Naive B cell (primary cell): ENCODE measurements around the gene RBM33. TPM values are rescaled to one million over a fixed set of nuclear protein-coding genes. Genes with fewer than 3 reads are reported as not detected.

Experiments
- ATAC-seq, 2 donors: fragments of 150-1000 bp; cut with Tn5 transposase; 2 replicates each; pipeline ENCODE4 v1.10.0; 2021; ENCODE audit warnings: low read depth in 2 of 2, mild to moderate bottlenecking in 2 of 2, moderate library complexity in 2 of 2
- DNase-seq: peaks from one replicate; pipeline ENCODE4 v3.0.0; 2022
- H3K27ac Mint-ChIP-seq, 6 donors: one replicate each; pipeline ENCODE4 v1.8.0; 2020 to 2022; ENCODE audit warnings: mild to moderate bottlenecking in 6 of 6, mixed read lengths in 6 of 6, moderate library complexity in 5 of 6, inconsistent platforms in 2 of 6
- H3K27me3 Mint-ChIP-seq, 3 donors: one replicate each; pipeline ENCODE4 v1.8.0; 2021 to 2022; ENCODE audit warnings: mixed read lengths in 3 of 3, mild to moderate bottlenecking in 1 of 3
- H3K36me3 Mint-ChIP-seq, 2 donors: one replicate each; pipeline ENCODE4 v1.8.0; 2020 to 2022; ENCODE audit warnings: mixed read lengths in 2 of 2, inconsistent platforms in 1 of 2, mild to moderate bottlenecking in 1 of 2
- H3K4me1 Mint-ChIP-seq, 3 donors: one replicate each; pipeline ENCODE4 v1.8.0; 2020 to 2022; ENCODE audit warnings: mixed read lengths in 3 of 3, inconsistent platforms in 1 of 3, mild to moderate bottlenecking in 1 of 3, moderate library complexity in 1 of 3
- H3K4me3 Mint-ChIP-seq, 8 donors: one replicate each; pipeline ENCODE4 v1.8.0; 2020 to 2022; ENCODE audit warnings: mild to moderate bottlenecking in 8 of 8, mixed read lengths in 8 of 8, moderate library complexity in 8 of 8, inconsistent platforms in 2 of 8
- H3K9me3 Mint-ChIP-seq, 7 donors: one replicate each; pipeline ENCODE4 v1.8.0; 2020 to 2022; ENCODE audit warnings: mixed read lengths in 7 of 7, mild to moderate bottlenecking in 5 of 7, inconsistent platforms in 2 of 7, moderate library complexity in 1 of 7
- polyA plus RNA-seq, 6 donors: library from polyadenylated mRNA; unstranded; fragments of 300-500 nt; fragmentation: Illumina TruSeq; gene quantifications; one replicate each; pipeline ENCODE4 v1.2.3, GENCODE V29; 2021; ENCODE audit warnings: low read depth in 6 of 6

Gene RBM33
- polyA plus RNA-seq, 6 donors from 2014 or later, result 26.1 to 87.0 (median 44.6) TPM

- H3K36me3 Mint-ChIP-seq, result peaks cover 0 to 8% of the 10 kb centered on the region in 2 donors
- H3K27ac Mint-ChIP-seq, result peak overlapping the region in 1 of 6 donors; percentile 63
- no peak overlapping the region for H3K4me3 Mint-ChIP-seq
- peaks cover 0 to 4% (median 0%) of the 10 kb centered on the region in 7 donors for H3K9me3 Mint-ChIP-seq
- H3K27me3 Mint-ChIP-seq, result no peaks in the 10 kb centered on the region
- DNase-seq, result no peak
- no peak for ATAC-seq
- H3K4me1 Mint-ChIP-seq, result peaks cover 52 to 72% (median 64%) of the 10 kb centered on the region in 3 donors
These were observed 47.9 kb downstream of the RBM33 start for GRCh38 chr7:155692317-155692716.

DNA sequence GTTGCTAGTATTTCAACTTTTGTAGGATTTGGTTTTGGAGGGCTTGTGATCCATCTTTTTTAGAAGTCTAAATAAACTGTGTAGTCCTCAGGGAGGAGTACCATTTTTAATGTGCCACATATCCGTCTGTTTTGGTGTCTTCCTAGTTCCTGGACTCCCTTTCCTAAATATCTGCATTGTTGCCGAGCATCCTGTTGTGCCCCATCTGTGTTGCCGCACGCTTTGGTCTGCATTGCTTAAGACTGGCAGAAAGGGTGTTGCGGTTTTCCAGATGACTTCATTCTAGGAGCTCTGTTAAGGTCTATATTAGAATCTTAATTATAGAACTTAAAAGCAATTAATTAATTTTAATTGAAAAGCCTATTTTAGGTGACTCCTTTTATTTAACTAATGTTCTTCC, 49.4 kb downstream of the RBM33 start:
- no peak overlapping the region for H3K4me3 Mint-ChIP-seq
- H3K4me1 Mint-ChIP-seq, result peaks cover 51 to 69% (median 58%) of the 10 kb centered on the region in 3 donors
- peaks cover 0 to 4% of the 10 kb centered on the region in 2 donors for H3K36me3 Mint-ChIP-seq
- H3K27ac Mint-ChIP-seq, result peak overlapping the region in 2 of 6 donors; percentile 57 to 95
- no peaks in the 10 kb centered on the region for H3K27me3 Mint-ChIP-seq
- DNase-seq (no peak), ATAC-seq (no peak)
- H3K9me3 Mint-ChIP-seq, result no peaks in the 10 kb centered on the region

GRCh38 chr7:155694851-155695250, 50.4 kb downstream of the RBM33 start:
- ATAC-seq (no peak), DNase-seq (no peak)
- Mint-ChIP-seq H3K27me3 (no peaks in the 10 kb centered on the region), H3K4me3 (no peak overlapping the region), H3K9me3 (no peaks in the 10 kb centered on the region), H3K27ac (peak overlapping the region in 2 of 6 donors; percentile 36 to 43), H3K4me1 (peaks cover 53 to 65% (median 54%) of the 10 kb centered on the region in 3 donors), H3K36me3 (peaks cover 0 to 4% of the 10 kb centered on the region in 2 donors)

GRCh38 chr7:155696747-155697146, 52.3 kb downstream of the RBM33 start:
- ATAC-seq (no peak), DNase-seq (no peak)
- Mint-ChIP-seq H3K4me3 (no peak overlapping the region), H3K9me3 (no peaks in the 10 kb centered on the region), H3K27ac (peak overlapping the region in 5 of 6 donors; percentile 2 to 77 (median 7)), H3K27me3 (no peaks in the 10 kb centered on the region), H3K36me3 (no peaks in the 10 kb centered on the region), H3K4me1 (peaks cover 40 to 54% (median 47%) of the 10 kb centered on the region in 3 donors)

DNA sequence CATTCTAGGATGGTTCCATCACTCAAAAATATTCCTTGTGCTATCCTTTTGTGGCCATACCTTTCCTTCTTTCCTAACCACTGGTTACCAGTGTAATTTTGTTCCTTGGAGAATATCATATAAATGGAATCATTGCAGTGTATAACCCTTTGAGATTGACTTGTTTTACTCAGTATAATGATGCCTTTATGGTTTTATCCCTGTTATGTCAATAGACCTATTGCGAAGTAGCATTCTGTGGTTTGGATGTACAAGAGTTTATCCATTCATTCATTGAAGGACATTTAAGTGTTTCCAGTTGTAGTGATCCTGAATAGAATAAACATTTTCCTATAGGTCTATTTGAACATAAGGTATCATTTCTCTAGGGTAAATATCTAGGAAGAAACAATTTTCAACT, 54.2 kb downstream of the RBM33 start:
- Mint-ChIP-seq H3K36me3 (peaks cover 10 to 12% of the 10 kb centered on the region in 2 donors), H3K27me3 (no peaks in the 10 kb centered on the region), H3K9me3 (no peaks in the 10 kb centered on the region)

DNA sequence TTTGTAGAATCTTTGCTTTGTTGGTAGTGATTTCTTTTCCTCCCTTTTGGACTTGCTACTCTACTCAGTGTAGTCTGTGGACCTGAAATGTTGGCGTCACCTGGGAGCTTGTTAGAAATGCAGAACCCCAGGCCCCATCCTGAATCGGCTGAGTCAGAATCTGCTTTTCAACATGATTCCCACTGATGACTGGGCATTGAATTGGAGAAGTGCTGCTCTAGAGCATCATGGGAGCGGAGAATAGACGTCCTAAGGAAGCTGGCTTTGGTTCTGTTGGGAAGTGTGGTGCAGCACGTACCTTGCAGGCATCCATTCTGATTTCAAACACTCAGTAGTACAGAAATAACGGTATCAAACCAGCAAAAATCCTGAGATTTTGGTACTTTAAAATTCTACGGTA, 54.7 kb downstream of the RBM33 start:
- DNase-seq, result no peak
- Mint-ChIP-seq H3K36me3 (peaks cover 12 to 16% of the 10 kb centered on the region in 2 donors), H3K27me3 (no peaks in the 10 kb centered on the region), H3K27ac (peak overlapping the region in 2 of 6 donors; percentile 73 to 82), H3K4me1 (peaks cover 30 to 45% (median 40%) of the 10 kb centered on the region in 3 donors), H3K4me3 (no peak overlapping the region), H3K9me3 (no peaks in the 10 kb centered on the region)
- ATAC-seq, result no peak

More for the DNA sequence above, 54.2 kb downstream of the RBM33 start:
- no peak for DNase-seq
- Mint-ChIP-seq H3K4me3 (no peak overlapping the region), H3K4me1 (peaks cover 30 to 49% (median 46%) of the 10 kb centered on the region in 3 donors), H3K27ac (no peak overlapping the region)
- no peak for ATAC-seq

DNA sequence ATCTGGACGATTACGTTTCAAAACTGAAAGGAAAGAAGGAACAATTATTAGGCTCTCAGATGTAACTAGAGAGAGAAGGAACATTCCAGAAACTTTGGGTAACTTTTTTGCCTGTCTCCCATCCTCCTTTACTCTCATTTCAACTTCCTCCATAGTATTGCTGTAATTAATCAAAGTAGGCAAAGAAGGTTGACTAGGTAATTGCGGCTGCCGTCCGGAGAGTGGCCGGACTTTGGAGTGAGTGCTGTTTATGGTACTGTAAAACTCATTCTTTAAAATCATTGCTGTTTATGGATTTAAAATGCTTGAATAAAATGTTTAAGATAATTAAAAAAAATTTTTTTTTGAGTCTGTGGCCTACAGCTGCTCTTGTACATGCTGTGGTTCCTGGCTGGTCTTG, 56.4 kb downstream of the RBM33 start:
- Mint-ChIP-seq H3K9me3 (no peaks in the 10 kb centered on the region), H3K36me3 (peaks cover 20 to 24% of the 10 kb centered on the region in 2 donors), H3K27ac (no peak overlapping the region), H3K4me3 (no peak overlapping the region), H3K27me3 (no peaks in the 10 kb centered on the region), H3K4me1 (peaks cover 29 to 35% (median 29%) of the 10 kb centered on the region in 3 donors)
- no peak for ATAC-seq
- no peak for DNase-seq

- Mint-ChIP-seq H3K27ac (peak overlapping the region in 4 of 6 donors; percentile 37 to 69 (median 54)), H3K9me3 (no peaks in the 10 kb centered on the region), H3K4me1 (peaks cover 18 to 23% (median 23%) of the 10 kb centered on the region in 3 donors), H3K27me3 (no peaks in the 10 kb centered on the region), H3K36me3 (peaks cover 27% of the 10 kb centered on the region in 2 donors), H3K4me3 (no peak overlapping the region)
- no peak for ATAC-seq
- no peak for DNase-seq
These were observed 57.6 kb downstream of the RBM33 start for GRCh38 chr7:155701972-155702544.

DNA sequence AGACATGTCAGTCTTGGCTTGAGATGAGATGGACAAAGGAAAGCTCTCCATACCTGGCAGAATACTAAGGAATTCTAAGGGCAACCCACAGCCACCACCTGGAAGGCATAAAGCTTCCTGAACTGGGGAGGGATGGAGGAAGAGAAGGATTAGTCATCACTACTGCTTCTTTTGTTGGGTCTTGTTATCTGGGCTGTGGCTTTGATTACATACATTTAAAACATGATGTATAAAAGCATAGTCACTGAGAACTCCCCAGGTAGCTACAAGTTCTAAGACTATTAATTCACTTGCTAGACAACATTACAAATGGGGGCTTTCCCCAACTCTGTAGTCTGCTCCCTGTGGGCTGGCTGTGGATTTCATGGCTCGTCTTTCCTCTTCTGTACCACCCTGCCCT, 58.2 kb downstream of the RBM33 start:
- Mint-ChIP-seq H3K9me3 (no peaks in the 10 kb centered on the region), H3K4me1 (peaks cover 14 to 20% (median 18%) of the 10 kb centered on the region in 3 donors), H3K4me3 (no peak overlapping the region), H3K27me3 (no peaks in the 10 kb centered on the region), H3K36me3 (peaks cover 27% of the 10 kb centered on the region in 2 donors), H3K27ac (peak overlapping the region in 5 of 6 donors; percentile 43 to 76 (median 69))
- no peak for ATAC-seq
- DNase-seq, result no peak

- Mint-ChIP-seq H3K36me3 (peaks cover 27% of the 10 kb centered on the region in 2 donors), H3K27ac (peak overlapping the region; percentile 14 to 83 (median 40)), H3K4me3 (peak overlapping the region in 1 of 8 donors; percentile 47), H3K27me3 (no peaks in the 10 kb centered on the region), H3K9me3 (no peaks in the 10 kb centered on the region), H3K4me1 (peaks cover 0 to 7% (median 4%) of the 10 kb centered on the region in 3 donors)
- ATAC-seq, result no peak
- DNase-seq, result no peak
These were observed 61.3 kb downstream of the RBM33 start for GRCh38 chr7:155705623-155706360.

DNA sequence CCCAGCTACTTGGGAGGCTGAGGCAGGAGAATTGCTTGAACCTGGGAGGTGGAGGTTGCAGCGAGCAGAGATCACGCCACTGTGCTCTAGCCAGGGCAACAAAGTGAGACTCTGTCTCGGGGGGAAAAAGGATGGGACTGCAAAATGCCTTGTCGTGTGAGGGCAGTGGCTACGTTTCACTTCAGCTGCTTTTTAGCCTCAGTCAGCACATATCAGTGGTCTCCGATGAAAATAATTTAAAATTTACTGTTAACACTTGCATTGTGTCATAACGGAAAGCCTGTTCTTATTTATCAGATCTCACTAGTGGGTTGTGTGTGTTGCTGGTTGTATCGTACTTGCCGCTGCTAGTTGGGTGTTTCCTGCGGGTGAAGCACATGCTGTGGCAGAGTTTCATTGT, 61.9 kb downstream of the RBM33 start:
- H3K27ac Mint-ChIP-seq, result peak overlapping the region in 5 of 6 donors; percentile 27 to 83 (median 47)

DNA sequence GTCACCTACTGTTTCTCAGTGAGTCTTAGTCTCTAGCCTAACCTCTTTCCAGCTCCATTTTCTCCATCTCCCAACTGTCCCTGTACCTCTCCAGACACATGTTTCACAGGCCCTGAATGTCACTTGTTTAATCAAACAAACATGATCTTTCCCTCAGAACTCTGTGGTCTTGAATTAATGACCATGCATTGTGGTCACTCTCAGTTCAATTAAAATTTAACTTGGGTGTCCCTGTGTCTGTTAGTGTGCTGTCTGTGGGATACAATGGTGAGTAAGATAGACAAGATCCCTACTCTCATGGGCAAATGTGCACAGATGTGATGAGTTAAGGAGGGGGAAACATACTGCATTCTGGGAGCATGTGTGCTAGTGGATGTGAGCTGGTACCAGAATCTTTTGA, 65.0 kb downstream of the RBM33 start:
- ATAC-seq, result no peak
- peaks cover 23 to 25% (median 25%) of the 10 kb centered on the region in 3 donors for H3K4me1 Mint-ChIP-seq
- H3K27ac Mint-ChIP-seq, result no peak overlapping the region
- H3K4me3 Mint-ChIP-seq, result no peak overlapping the region
- H3K27me3 Mint-ChIP-seq, result no peaks in the 10 kb centered on the region
- no peak for DNase-seq
- peaks cover 31 to 41% of the 10 kb centered on the region in 2 donors for H3K36me3 Mint-ChIP-seq
- no peaks in the 10 kb centered on the region for H3K9me3 Mint-ChIP-seq

More for the DNA sequence above, 61.9 kb downstream of the RBM33 start:
- DNase-seq, result no peak
- Mint-ChIP-seq H3K4me3 (peak overlapping the region in 1 of 8 donors; percentile 47), H3K4me1 (peaks cover 0 to 7% (median 4%) of the 10 kb centered on the region in 3 donors), H3K9me3 (no peaks in the 10 kb centered on the region), H3K36me3 (peaks cover 27% of the 10 kb centered on the region in 2 donors), H3K27me3 (no peaks in the 10 kb centered on the region)
- ATAC-seq, result no peak

DNA sequence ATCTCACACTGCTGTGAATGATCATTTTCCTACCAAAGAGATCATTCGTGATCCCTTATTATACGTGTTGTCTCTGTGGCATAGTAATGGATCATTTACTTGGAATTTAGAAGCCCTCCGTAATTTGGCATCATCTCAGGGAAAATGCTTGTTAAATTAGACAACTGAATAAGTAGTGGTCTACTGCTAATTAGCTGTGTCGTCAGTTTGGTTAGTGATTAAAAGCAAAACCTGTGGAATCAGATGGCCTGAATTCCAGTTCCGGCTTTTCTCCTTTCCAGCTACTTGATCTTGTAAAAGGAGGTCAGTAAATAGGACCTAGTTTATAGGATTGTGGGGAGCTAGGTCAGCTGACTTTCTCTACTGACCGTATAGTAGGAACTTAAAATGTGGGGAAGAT, 65.6 kb downstream of the RBM33 start:
- H3K36me3 Mint-ChIP-seq, result peaks cover 33 to 46% of the 10 kb centered on the region in 2 donors
- no peak overlapping the region for H3K27ac Mint-ChIP-seq
- H3K4me3 Mint-ChIP-seq, result no peak overlapping the region
- no peak for ATAC-seq
- H3K27me3 Mint-ChIP-seq, result no peaks in the 10 kb centered on the region
- H3K4me1 Mint-ChIP-seq, result peaks cover 28 to 30% (median 29%) of the 10 kb centered on the region in 3 donors
- no peaks in the 10 kb centered on the region for H3K9me3 Mint-ChIP-seq
- DNase-seq, result no peak

DNA sequence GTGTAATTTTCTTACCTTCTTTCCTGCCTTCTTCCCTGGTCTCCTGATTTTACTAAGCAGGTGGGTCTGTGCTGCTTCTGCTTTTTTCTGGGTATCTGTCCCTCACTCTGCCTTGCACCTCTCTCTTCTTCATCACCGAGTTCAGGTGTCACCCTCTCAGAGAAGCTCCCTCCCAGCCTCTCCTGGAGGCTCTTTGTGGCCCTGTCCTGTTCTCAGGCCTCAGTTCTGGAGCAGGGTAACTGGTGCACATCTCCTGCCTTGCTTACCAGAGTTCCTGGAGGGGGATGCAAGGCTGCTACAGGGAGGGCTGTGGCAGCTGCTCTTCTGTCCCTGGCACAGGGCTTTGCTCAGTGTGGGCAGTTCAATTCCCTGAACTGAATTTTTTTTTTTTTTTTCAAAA, 66.1 kb downstream of the RBM33 start:
- peaks cover 28 to 30% (median 30%) of the 10 kb centered on the region in 3 donors for H3K4me1 Mint-ChIP-seq
- ATAC-seq, result peak in 1 of 2 donors; percentile 47
- DNase-seq, result no peak
- no peaks in the 10 kb centered on the region for H3K27me3 Mint-ChIP-seq
- H3K27ac Mint-ChIP-seq, result no peak overlapping the region
- H3K9me3 Mint-ChIP-seq, result no peaks in the 10 kb centered on the region
- H3K4me3 Mint-ChIP-seq, result peak overlapping the region in 1 of 8 donors; percentile 56
- peaks cover 29 to 42% of the 10 kb centered on the region in 2 donors for H3K36me3 Mint-ChIP-seq
